Stomach (tissue), 9 donors: ENCODE results near the gene CD53. TPM values are rescaled to one million over a fixed set of nuclear protein-coding genes. Genes with fewer than 3 reads are reported as not detected.

Experiments
- DNase-seq, 2 donors: peaks; one replicate each; pipeline versions ENCODE4 v3.0.0 to v3.0.0-alpha.2; 2013 to 2019
- H3K27ac ChIP-seq, 5 donors: fragments of 200-600 bp in 4 of 5; sonication (generic) in 4 of 5; one replicate each; pipeline ENCODE4 v1.5.1; 2013 to 2019; ENCODE audit warnings: mild to moderate bottlenecking in 1 of 5, moderate library complexity in 1 of 5
- H3K27me3 ChIP-seq, 3 donors: fragments of 200-600 bp; sonication (generic); one replicate each; pipeline ENCODE4 v1.5.1; 2017 to 2019; ENCODE audit warnings: mixed run types in 1 of 3
- H3K36me3 ChIP-seq, 4 donors: fragments of 200-600 bp; sonication (generic); 1 replicate in 3 of 4; 2 replicates in 1 of 4; pipeline ENCODE4 v1.5.1; 2016 to 2019
- H3K4me1 ChIP-seq, 4 donors: fragments of 200-600 bp; sonication (generic); one replicate each; pipeline ENCODE4 v1.5.1; 2016 to 2019
- H3K4me3 ChIP-seq, 4 donors: fragments of 200-600 bp; sonication (generic) in 3 of 4; one replicate each; pipeline ENCODE4 v1.5.1; 2016 to 2019; ENCODE audit warnings: mild to moderate bottlenecking in 1 of 4
- H3K9me3 ChIP-seq, 4 donors: fragments of 200-600 bp; sonication (generic); one replicate each; pipeline ENCODE4 v1.5.1; 2016 to 2019
- CTCF ChIP-seq, 7 experiments: fragments of 450-650 bp in 4 of 7; fragments of 200-600 bp in 3 of 7; sonication (generic) in 3 of 7; IDR thresholded peaks; one replicate each; pipeline ENCODE4 v1.5.1; 2016 to 2019; ENCODE audit warnings: antibody characterized with exemption in 7 of 7, control low read depth in 2 of 7, mild to moderate bottlenecking in 1 of 7
- EP300 ChIP-seq: sonication (generic); formaldehyde crosslinking; IDR thresholded peaks from one replicate; pipeline ENCODE4 v1.6.1; 2017; ENCODE audit warnings: antibody characterized with exemption
- POLR2A ChIP-seq, 4 donors: fragments of 450-650 bp; IDR thresholded peaks; one replicate each; pipeline ENCODE4 v1.6.1; 2016; ENCODE audit warnings: antibody characterized with exemption in 4 of 4, control low read depth in 2 of 4, mild to moderate bottlenecking in 1 of 4, moderate library complexity in 1 of 4
- POLR2AphosphoS5 ChIP-seq, 3 donors: sonication (generic); formaldehyde crosslinking; IDR thresholded peaks; one replicate each; pipeline ENCODE4 v1.6.1; 2016; ENCODE audit warnings: antibody characterized with exemption in 3 of 3
- WGBS, 5 donors: extraction: QIAGEN DNeasy Blood & Tissue Kit in 3 of 5; methylation state at CpG; one replicate each; pipeline versions ENCODE4 v1.1.5 to v1.1.7; 2013 to 2018; 5-methylcytosine and 5-hydroxymethylcytosine counted together
- intact Hi-C: fragments of 100-400 bp; cut with DNase I; formaldehyde crosslinking; loops from one replicate; pipeline ENCODE4 v1.15.1; 2023; ENCODE audit warnings: low total_unique reads
- polyA plus RNA-seq, 3 donors: library from polyadenylated mRNA; stranded (reverse); fragments of 200-250 nt; gene quantifications; one replicate each; pipeline ENCODE4 v1.2.3, GENCODE V29; 2013
- total RNA-seq, 5 donors: library from RNA; depleted of rRNA; stranded (reverse); fragments of >200 nt; gene quantifications; one replicate each; pipeline versions ENCODE4 v1.1.0 to v1.2.3, GENCODE V29; 2014 to 2016
- donor health status: healthy with polysubstance abuse.
- donor health status: Bipolar disorder and iron deficiency.
- donor health status: healthy.

The CD53 gene
- total and polyA plus RNA-seq, 8 donors, result 3.1 to 70.6 (median 23.0) TPM; not detected in 1

GRCh38 chr1:110903853-110904500, 31.0 kb downstream of the CD53 start:
- H3K4me1 ChIP-seq, result no peaks in the 10 kb centered on the region
- 73 to 81% (median 76%) methylated on average over 3 of the region's 3 CpGs for WGBS, 5 donors
- intact Hi-C loops, result no loop called here
- no peaks in the 10 kb centered on the region for H3K27me3 ChIP-seq
- TF ChIP-seq EP300 (no peak), POLR2AphosphoS5 (IDR thresholded peaks at IDR 0.05) (no peak), POLR2A (IDR thresholded peaks at IDR 0.05) (no peak)
- no peak overlapping the region for H3K4me3 ChIP-seq
- H3K36me3 ChIP-seq, result peaks cover 0 to 6% (median 2%) of the 10 kb centered on the region in 4 donors
- no peak overlapping the region for H3K27ac ChIP-seq
- H3K9me3 ChIP-seq, result no peaks in the 10 kb centered on the region
- DNase-seq, result no peak

DNA sequence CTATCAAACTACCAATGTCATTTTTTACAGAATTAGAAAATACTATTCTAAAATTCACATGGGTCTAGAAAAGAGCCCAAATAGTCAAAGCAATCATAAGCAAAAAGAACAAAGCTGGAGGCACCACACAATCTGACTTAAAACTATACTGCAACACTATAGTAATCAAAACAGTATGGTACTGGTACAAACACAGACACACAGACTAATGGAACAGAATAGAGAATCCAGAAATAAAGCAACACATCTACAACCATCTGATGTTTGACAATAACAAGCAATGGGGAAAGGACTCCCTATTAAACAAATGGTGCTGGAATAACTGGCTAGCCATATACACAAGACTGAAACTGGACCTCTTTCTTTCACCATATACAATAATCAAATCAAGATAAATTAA, 39.8 kb downstream of the CD53 start:
- peaks cover 0 to 17% (median 5%) of the 10 kb centered on the region in 4 donors for H3K9me3 ChIP-seq
- H3K4me1 ChIP-seq, result no peaks in the 10 kb centered on the region
- no peak overlapping the region for H3K27ac ChIP-seq
- intact Hi-C loops, result no loop called here
- no peak overlapping the region for H3K4me3 ChIP-seq
- no peak for TF ChIP-seq POLR2AphosphoS5 (IDR thresholded peaks at IDR 0.05)
- no peak for TF ChIP-seq POLR2A (IDR thresholded peaks at IDR 0.05)
- no peak for TF ChIP-seq CTCF (IDR thresholded peaks at IDR 0.05)
- TF ChIP-seq EP300, result no peak
- no peaks in the 10 kb centered on the region for H3K36me3 ChIP-seq
- no peaks in the 10 kb centered on the region for H3K27me3 ChIP-seq
- no peak for DNase-seq

GRCh38 chr1:110914676-110915075, 41.7 kb downstream of the CD53 start:
- intact Hi-C loops, result no loop called here
- Histone ChIP-seq H3K27me3 (no peaks in the 10 kb centered on the region), H3K9me3 (peaks cover 0 to 17% (median 5%) of the 10 kb centered on the region in 4 donors), H3K27ac (no peak overlapping the region), H3K36me3 (no peaks in the 10 kb centered on the region), H3K4me3 (no peak overlapping the region), H3K4me1 (no peaks in the 10 kb centered on the region)
- WGBS, 5 donors, result 87 to 98% (median 89%) methylated on average over 3 of the region's 3 CpGs
- no peak for TF ChIP-seq POLR2AphosphoS5 (IDR thresholded peaks at IDR 0.05)
- no peak for TF ChIP-seq CTCF (IDR thresholded peaks at IDR 0.05)
- no peak for TF ChIP-seq POLR2A (IDR thresholded peaks at IDR 0.05)
- TF ChIP-seq EP300, result no peak
- no peak for DNase-seq

GRCh38 chr1:110915804-110916203, 42.9 kb downstream of the CD53 start:
- TF ChIP-seq POLR2A (IDR thresholded peaks at IDR 0.05), result no peak
- no peak for TF ChIP-seq EP300
- no peak for TF ChIP-seq POLR2AphosphoS5 (IDR thresholded peaks at IDR 0.05)
- TF ChIP-seq CTCF (IDR thresholded peaks at IDR 0.05), result no peak
- DNase-seq, result no peak
- 66 to 80% (median 72%) methylated on average over 2 of the region's 2 CpGs for WGBS, 5 donors

GRCh38 chr1:110916274-110916668, 43.3 kb downstream of the CD53 start:
- Histone ChIP-seq H3K9me3 (peaks cover 0 to 17% (median 5%) of the 10 kb centered on the region in 4 donors), H3K4me1 (no peaks in the 10 kb centered on the region), H3K36me3 (no peaks in the 10 kb centered on the region), H3K4me3 (no peak overlapping the region), H3K27me3 (no peaks in the 10 kb centered on the region), H3K27ac (no peak overlapping the region)
- DNase-seq, result no peak
- WGBS, 5 donors, result 75 to 83% (median 80%) methylated on average over 2 of the region's 2 CpGs
- intact Hi-C loops, result no loop called here
- TF ChIP-seq CTCF (IDR thresholded peaks at IDR 0.05) (no peak), POLR2AphosphoS5 (IDR thresholded peaks at IDR 0.05) (no peak), POLR2A (IDR thresholded peaks at IDR 0.05) (no peak), EP300 (no peak)

More at GRCh38 chr1:110915804-110916203, 42.9 kb downstream of the CD53 start:
- Histone ChIP-seq H3K36me3 (no peaks in the 10 kb centered on the region), H3K27me3 (no peaks in the 10 kb centered on the region), H3K27ac (no peak overlapping the region), H3K4me3 (no peak overlapping the region), H3K4me1 (no peaks in the 10 kb centered on the region), H3K9me3 (peaks cover 0 to 17% (median 5%) of the 10 kb centered on the region in 4 donors)
- intact Hi-C loops, result no loop called here
